Aorta (tissue), 5 donors: Measurements from ENCODE around the gene FLVCR1. TPM values are rescaled to one million over a fixed set of nuclear protein-coding genes. Genes with fewer than 3 reads are reported as not detected.

Experiments
- ATAC-seq: fragments of 200-7000 bp; cut with Tn5 transposase; one replicate; pipeline ENCODE4 v1.9.1; 2022; ENCODE audit warnings: moderate library complexity; ENCODE audit not compliant: low FRiP score
- DNase-seq, 2 donors: peaks; one replicate each; pipeline ENCODE4 v3.0.0-alpha.2; 2020
- H3K27ac ChIP-seq, 2 donors: one replicate each; pipeline ENCODE4 v1.5.1; 2013; ENCODE audit warnings: low read length in 2 of 2, mild to moderate bottlenecking in 2 of 2, moderate library complexity in 2 of 2, control low read depth in 1 of 2, inconsistent platforms in 1 of 2, low read depth in 1 of 2
- H3K27me3 ChIP-seq, 2 donors: one replicate each; pipeline ENCODE4 v1.6.1; 2013; ENCODE audit warnings: control low read depth in 1 of 2, low read length in 1 of 2, mild to moderate bottlenecking in 1 of 2, moderate library complexity in 1 of 2; ENCODE audit not compliant: insufficient read depth in 2 of 2, control insufficient read depth in 1 of 2
- H3K36me3 ChIP-seq, 2 donors: one replicate each; pipeline ENCODE4 v1.6.1; 2013; ENCODE audit warnings: control low read depth in 1 of 2, low read length in 1 of 2, mild to moderate bottlenecking in 1 of 2; ENCODE audit not compliant: insufficient read depth in 2 of 2, control insufficient read depth in 1 of 2
- H3K4me1 ChIP-seq, 2 donors: one replicate each; pipeline ENCODE4 v1.6.1; 2013; ENCODE audit warnings: low read length in 2 of 2, control low read depth in 1 of 2, mild to moderate bottlenecking in 1 of 2, moderate library complexity in 1 of 2; ENCODE audit not compliant: insufficient read depth in 2 of 2, control insufficient read depth in 1 of 2
- H3K4me3 ChIP-seq, 2 donors: one replicate each; pipeline ENCODE4 v1.5.1; 2013; ENCODE audit warnings: low read length in 2 of 2, control low read depth in 1 of 2, mild to moderate bottlenecking in 1 of 2
- H3K9me3 ChIP-seq: one replicate; pipeline ENCODE4 v1.6.1; 2013; ENCODE audit warnings: mild to moderate bottlenecking, low read length; ENCODE audit not compliant: control insufficient read depth
- WGBS, 2 donors: extraction: QIAGEN DNeasy Blood & Tissue Kit; methylation state at CpG; one replicate each; pipeline ENCODE4 v1.1.7; 2013; 5-methylcytosine and 5-hydroxymethylcytosine counted together
- intact Hi-C, 2 donors: fragments of 100-400 bp; cut with DNase I; formaldehyde crosslinking; loops; one replicate each; pipeline versions ENCODE4 v1.14.2 to v1.15.0; 2022
- long read RNA-seq, 2 donors: library from polyadenylated mRNA; unstranded; transcript quantifications; one replicate each; pipeline ENCODE4 v2.0.0, GENCODE V29; 2020 to 2021
- polyA plus RNA-seq, 2 donors: library from polyadenylated mRNA; stranded (reverse); fragments of 200-250 nt; gene quantifications; one replicate each; pipeline ENCODE4 v1.2.3, GENCODE V29; 2013
- total RNA-seq, 2 donors: library from RNA; stranded (reverse); fragmentation: NEBNext Ultra II Directional; extraction: Animal tissue kit (Norgen Biotek cat#: 25700); gene quantifications; one replicate each; pipeline ENCODE4 v1.2.1, GENCODE V29; 2021
- donor health status: healthy with polysubstance abuse.
- donor health status: Bipolar disorder and iron deficiency.
- donor health status: DM: no; HTN: no; CAD: no.
- donor health status: DM: no; HTN: no; CAD: no.
- donor health status: DM: yes; HTN: yes; CAD: no.

Gene FLVCR1
- total RNA-seq (1 to 10 TPM; 6.9 to 7.7 TPM), polyA plus RNA-seq (1 to 10 TPM; 2.6 to 3.0 TPM)
- long read RNA-seq, donor 1, partial matches to known transcripts, result 0 of 2 reads
- long read RNA-seq, donor 1, other reads (novel, unspliced or antisense), result 2 of 2 reads
- long read RNA-seq, donor 2, partial matches to known transcripts, result 0 of 1 reads
- long read RNA-seq, donor 2, other reads (novel, unspliced or antisense), result 1 of 1 reads

DNA sequence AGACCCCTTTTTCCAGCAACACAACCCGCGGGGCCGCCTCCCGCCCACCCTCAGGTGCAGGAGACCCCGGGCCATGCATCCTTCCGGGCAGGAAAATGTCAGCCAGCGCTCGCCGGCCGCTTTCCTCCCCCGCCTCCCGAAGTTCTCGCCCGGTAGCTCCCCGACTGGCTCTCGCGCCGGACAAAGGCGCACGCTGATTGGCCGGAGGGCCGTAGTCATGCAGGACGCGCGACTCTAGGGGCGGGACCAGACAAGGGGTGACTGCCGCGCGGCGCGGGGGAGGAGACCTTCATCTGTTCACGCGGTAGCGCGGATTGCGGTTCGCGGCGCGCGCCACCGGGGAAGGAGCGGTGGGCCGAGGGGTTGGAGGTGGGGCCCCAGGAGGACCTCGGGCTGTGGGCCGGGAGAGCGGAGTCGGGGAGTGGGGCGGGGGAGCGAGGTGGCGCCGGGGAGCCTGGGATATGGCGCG, at the start of gene FLVCR1:
FLVCR1 (plus strand) TSS at position 284 of the 469 bp plus-strand sequence; CDS start at position 462, 178 bp downstream.
- H3K27me3 ChIP-seq, result no peaks in the 10 kb centered on the region
- H3K36me3 ChIP-seq, result no peaks in the 10 kb centered on the region
- peak; percentile 99 for DNase-seq
- peak within 1 kb of the TSS; percentile 51 to 70 for H3K4me3 ChIP-seq
- 0 to 1% methylated on average over 48 to 54 of the region's 54 CpGs for WGBS, 2 donors
- H3K27ac ChIP-seq, result peak within 1 kb of the TSS in 1 of 2 donors; percentile 74
- peak; percentile 100 for ATAC-seq
- intact Hi-C loops, result loop anchor here in 1 of 2 donors (5.0 kb wide), 1 partner anchor 66 kb away; the partner anchor contains the start of genes NSL1 and TATDN3
- H3K4me1 ChIP-seq, result peaks cover 0 to 2% of the 10 kb centered on the region in 2 donors
- no peaks in the 10 kb centered on the region for H3K9me3 ChIP-seq

- Histone ChIP-seq H3K27me3 (no peaks in the 10 kb centered on the region), H3K27ac (no peak overlapping the region), H3K4me1 (no peaks in the 10 kb centered on the region), H3K9me3 (no peaks in the 10 kb centered on the region), H3K4me3 (no peak overlapping the region), H3K36me3 (no peaks in the 10 kb centered on the region)
- no peak for DNase-seq
- WGBS, 2 donors, result 51 to 54% methylated on average over 5 of the region's 5 CpGs
- ATAC-seq, result no peak
- intact Hi-C loops, result loop anchor here (5.0 to 10.0 kb wide), 2 partner anchors 180 to 183 kb away; no protein-coding TSS in a partner anchor
These were observed 43.3 kb upstream of the FLVCR1 start for GRCh38 chr1:212814537-212815334.

GRCh38 chr1:212816567-212817278, 41.4 kb upstream of the FLVCR1 start:
- no peak for DNase-seq
- Histone ChIP-seq H3K36me3 (no peaks in the 10 kb centered on the region), H3K4me3 (no peak overlapping the region), H3K4me1 (no peaks in the 10 kb centered on the region), H3K27me3 (no peaks in the 10 kb centered on the region), H3K27ac (no peak overlapping the region), H3K9me3 (no peaks in the 10 kb centered on the region)
- no peak for ATAC-seq
- WGBS, 2 donors, result 77 to 82% methylated on average over 3 of the region's 3 CpGs
- intact Hi-C loops, result loop anchor here in 1 of 2 donors (10.0 kb wide), 1 partner anchor 178 kb away; no protein-coding TSS in a partner anchor

DNA sequence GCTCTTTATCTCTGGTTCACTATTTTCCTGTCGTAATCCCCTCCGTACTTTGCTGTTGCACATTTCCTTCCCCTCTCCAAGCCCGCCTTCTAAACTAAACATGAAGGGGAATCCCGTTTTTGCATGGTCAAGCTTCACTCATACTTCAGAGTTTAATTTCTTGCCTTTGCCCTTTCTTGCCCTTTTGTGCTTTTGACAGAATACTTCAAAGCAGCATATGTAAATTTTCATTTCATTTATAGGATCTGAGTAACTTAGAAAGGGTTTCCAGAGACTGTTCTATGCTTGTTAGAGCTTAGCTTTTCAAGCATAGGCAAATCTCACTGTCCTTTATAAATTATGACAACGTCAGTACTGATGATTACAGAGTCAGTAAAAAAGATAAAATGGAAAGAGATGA, 38.3 kb upstream of the FLVCR1 start:
- Histone ChIP-seq H3K9me3 (no peaks in the 10 kb centered on the region), H3K36me3 (no peaks in the 10 kb centered on the region), H3K27me3 (no peaks in the 10 kb centered on the region), H3K27ac (no peak overlapping the region), H3K4me1 (no peaks in the 10 kb centered on the region), H3K4me3 (no peak overlapping the region)
- intact Hi-C loops, result loop anchor here in 1 of 2 donors (10.0 kb wide), 1 partner anchor 175 kb away; no protein-coding TSS in a partner anchor
- 45 to 47% methylated on average over 5 of the region's 5 CpGs for WGBS, 2 donors
- no peak for ATAC-seq
- DNase-seq, result no peak

DNA sequence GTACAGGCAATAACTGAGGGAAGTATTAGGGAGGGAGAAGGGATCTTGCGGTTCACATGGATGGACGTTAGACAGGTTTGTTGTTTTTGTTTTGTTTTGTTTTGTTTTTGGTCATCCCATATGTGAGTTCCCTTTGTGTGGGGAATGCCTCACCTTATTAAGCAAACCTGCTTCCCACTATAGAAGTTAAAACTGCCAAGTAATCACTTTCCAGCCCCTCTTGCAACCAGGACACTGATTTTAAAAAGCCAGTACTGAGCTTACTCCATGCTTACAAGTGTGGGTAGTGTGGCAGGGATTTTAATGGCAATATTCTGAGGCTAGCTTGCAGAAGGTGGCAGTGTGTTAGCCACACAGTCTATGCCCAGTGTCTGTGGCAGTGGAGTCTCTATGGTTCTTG, 37.1 kb upstream of the FLVCR1 start:
- H3K4me1 ChIP-seq, result no peaks in the 10 kb centered on the region
- peaks cover 2% of the 10 kb centered on the region for H3K9me3 ChIP-seq
- intact Hi-C loops, result no loop called here
- no peaks in the 10 kb centered on the region for H3K27me3 ChIP-seq
- no peak for DNase-seq
- no peak for ATAC-seq
- no peak overlapping the region for H3K4me3 ChIP-seq
- 78 to 83% methylated on average over 2 of the region's 2 CpGs for WGBS, 2 donors
- H3K27ac ChIP-seq, result no peak overlapping the region
- no peaks in the 10 kb centered on the region for H3K36me3 ChIP-seq

GRCh38 chr1:212822956-212823355, 35.1 kb upstream of the FLVCR1 start:
- intact Hi-C loops, result no loop called here
- WGBS, 2 donors, result 92 to 93% methylated on average over 3 of the region's 3 CpGs
- ATAC-seq (no peak), DNase-seq (no peak)
- H3K4me3 ChIP-seq, result no peak overlapping the region
- no peaks in the 10 kb centered on the region for H3K4me1 ChIP-seq
- no peaks in the 10 kb centered on the region for H3K27me3 ChIP-seq
- no peaks in the 10 kb centered on the region for H3K36me3 ChIP-seq
- no peak overlapping the region for H3K27ac ChIP-seq
- H3K9me3 ChIP-seq, result peaks cover 4% of the 10 kb centered on the region

- no peaks in the 10 kb centered on the region for H3K27me3 ChIP-seq
- H3K9me3 ChIP-seq, result peaks cover 4% of the 10 kb centered on the region
- intact Hi-C loops, result no loop called here
- no peak overlapping the region for H3K27ac ChIP-seq
- no peaks in the 10 kb centered on the region for H3K36me3 ChIP-seq
- WGBS, 2 donors, result 95 to 96% methylated on average over 16 of the region's 16 CpGs
- H3K4me1 ChIP-seq, result no peaks in the 10 kb centered on the region
- no peak for ATAC-seq
- no peak for DNase-seq
- H3K4me3 ChIP-seq, result no peak overlapping the region
These were observed 33.9 kb upstream of the FLVCR1 start for GRCh38 chr1:212824201-212824600.

DNA sequence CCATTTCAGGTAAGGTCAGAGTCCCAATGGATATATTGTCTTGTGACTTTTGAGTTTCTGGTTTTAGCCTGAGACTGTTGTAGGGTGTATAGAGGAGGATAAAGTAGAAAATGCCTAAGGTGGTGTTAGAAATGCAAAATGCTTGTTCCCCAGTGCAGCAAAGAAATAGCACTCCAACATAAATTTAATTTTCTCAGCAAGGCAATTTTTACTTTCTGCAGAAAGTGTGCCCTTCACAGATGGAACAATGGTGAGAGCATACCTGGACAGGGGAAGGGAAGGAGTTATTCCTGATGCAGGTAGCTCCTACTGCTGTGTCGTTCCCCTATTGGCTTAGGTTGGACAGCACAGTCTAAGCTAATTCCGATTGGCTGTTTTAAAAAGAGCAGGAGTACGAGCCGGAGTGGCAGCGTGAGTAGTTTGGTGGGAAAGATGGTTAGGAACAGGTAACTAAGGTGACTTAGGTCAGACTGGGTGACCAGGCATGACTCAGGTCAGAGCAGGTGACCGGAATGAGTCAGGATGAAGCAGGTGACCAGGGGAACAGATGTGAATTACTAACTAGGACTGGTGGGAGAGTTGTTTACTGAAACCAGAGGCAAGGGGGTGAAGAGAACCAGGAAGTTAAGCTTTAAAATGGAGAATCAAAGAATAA, 32.1 kb upstream of the FLVCR1 start:
- DNase-seq, result no peak
- intact Hi-C loops, result no loop called here
- Histone ChIP-seq H3K36me3 (no peaks in the 10 kb centered on the region), H3K4me3 (no peak overlapping the region), H3K27me3 (no peaks in the 10 kb centered on the region), H3K27ac (no peak overlapping the region), H3K4me1 (no peaks in the 10 kb centered on the region), H3K9me3 (peaks cover 4% of the 10 kb centered on the region)
- ATAC-seq, result no peak
- WGBS, 2 donors, result 92 to 95% methylated on average over 6 of the region's 6 CpGs
